NCI-H69 (cell line): Measurements from ENCODE around the gene FAM185A.
"Not testable (repeated sequence)": the region's sequence is repeated elsewhere in the genome, so short reads cannot be mapped to it uniquely, and the experiment has no call there.

Experiments used
- DNase-seq: peaks from one replicate; lab custom pipeline; 2025; lab: John Stamatoyannopoulos, UW

Gene FAM185A

DNA sequence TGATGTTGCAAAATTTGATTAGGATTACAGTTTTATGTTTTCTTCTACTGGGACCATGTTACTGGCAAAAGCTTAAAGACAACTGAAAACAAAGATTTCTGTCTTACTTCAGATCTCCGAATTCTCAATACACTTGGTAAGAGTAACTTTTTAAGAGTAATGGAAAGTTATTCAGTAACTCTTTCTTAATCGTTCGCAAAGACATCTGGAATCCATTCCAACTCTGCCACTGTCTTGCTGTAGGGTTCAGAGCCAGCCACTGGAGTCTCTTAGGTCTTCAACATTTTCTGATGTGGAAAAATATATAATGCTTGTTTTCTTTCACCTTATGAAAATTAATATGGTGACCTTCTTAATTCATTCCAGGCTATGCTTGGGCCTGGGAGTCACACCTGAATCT is 29.9 kb downstream of the FAM185A start:
- DNase-seq = not testable (repeated sequence)

GRCh38 chr7:102780926-102781325 is 32.1 kb downstream of the FAM185A start:
- not testable (repeated sequence) for DNase-seq

DNA sequence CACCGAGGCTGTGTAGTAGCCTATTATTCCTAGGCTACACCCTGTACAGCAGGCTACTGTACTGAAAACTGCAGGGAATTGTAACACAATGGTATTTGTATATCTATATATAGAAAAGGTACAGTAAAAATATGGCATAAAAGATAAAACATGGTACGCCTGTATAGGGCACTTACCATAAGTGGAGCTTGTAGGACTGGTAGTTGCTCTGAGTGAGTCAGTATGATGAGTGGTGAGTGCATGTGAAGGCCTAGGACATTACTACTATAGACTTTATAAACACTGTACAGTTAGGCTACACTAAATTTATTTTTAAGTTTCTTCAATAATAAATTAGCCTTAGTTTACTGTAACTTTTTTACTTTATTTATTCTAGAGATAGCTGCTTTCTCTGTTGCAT is 40.0 kb downstream of the FAM185A start:
- DNase-seq = not testable (repeated sequence)

GRCh38 chr7:102790364-102791100 is 41.7 kb downstream of the FAM185A start:
- DNase-seq = not testable (repeated sequence)

DNA sequence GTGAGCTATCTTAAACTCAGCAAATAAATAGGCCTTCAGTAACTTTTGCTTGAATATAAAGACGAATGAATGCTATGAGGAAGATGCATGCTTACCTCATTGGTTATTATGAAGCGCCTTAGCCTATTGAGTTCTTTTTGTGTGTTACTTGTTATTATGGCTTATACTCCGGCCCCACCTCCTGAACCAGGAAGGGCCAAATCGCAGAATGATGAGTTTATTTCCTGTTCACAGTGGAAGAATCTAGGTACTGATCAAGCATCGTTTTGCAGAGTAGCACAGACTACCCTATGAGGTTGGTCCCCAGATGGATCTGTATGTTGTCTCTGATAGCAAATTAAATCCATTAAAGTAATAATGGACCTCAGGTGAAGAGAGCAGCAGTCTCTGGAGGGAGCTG is 42.6 kb downstream of the FAM185A start:
- DNase-seq = not testable (repeated sequence)

GRCh38 chr7:102791831-102792230 is 43.0 kb downstream of the FAM185A start:
- DNase-seq = not testable (repeated sequence)

- not testable (repeated sequence) for DNase-seq
Observed at GRCh38 chr7:102794567-102794966, 45.8 kb downstream of the FAM185A start.

- DNase-seq = not testable (repeated sequence)
Observed at GRCh38 chr7:102795987-102796595, 47.3 kb downstream of the FAM185A start.

DNA sequence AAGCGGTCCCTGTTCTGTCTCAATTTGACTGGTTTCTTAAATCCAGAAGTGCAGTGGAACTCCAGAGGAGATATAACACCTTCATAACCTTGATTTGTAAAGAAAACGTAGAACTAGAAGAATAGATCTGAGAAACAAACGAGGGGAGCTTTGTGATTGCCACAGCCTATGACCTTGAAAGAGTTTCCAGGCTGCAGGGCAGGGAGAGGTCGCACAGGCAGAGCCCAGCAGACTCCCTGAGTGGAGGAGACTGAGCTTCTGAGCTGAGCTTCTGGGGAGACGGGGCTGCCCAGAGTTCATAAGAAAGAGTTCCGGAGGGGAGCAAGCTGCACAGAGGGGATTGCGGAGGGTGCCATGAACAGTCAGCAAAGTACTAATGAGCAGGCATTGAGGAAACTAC is 57.8 kb downstream of the FAM185A start:
- no peak for DNase-seq

DNA sequence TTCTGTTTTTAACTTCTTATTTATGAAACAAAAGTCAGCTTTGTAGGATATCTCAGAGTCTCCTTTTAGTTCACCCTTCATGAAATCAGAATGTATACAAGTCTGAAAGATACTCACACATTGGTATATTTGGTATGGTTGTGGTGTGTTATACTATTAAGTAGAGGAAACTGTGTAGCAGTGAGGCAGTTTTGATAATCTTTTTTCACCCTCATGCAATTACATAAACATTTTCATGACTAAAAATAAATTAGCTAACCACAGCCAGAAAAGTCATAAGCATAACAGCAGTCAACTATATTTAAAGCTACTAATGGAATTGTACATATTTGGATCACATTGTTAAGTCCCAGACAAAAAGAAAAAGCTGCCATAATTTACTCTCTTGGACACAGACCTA is 62.1 kb downstream of the FAM185A start:
- DNase-seq = no peak

- DNase-seq = no peak
Observed at GRCh38 chr7:102811942-102812678, 63.3 kb downstream of the FAM185A start.

GRCh38 chr7:102813191-102814024 is 64.6 kb downstream of the FAM185A start:
- no peak for DNase-seq

DNA sequence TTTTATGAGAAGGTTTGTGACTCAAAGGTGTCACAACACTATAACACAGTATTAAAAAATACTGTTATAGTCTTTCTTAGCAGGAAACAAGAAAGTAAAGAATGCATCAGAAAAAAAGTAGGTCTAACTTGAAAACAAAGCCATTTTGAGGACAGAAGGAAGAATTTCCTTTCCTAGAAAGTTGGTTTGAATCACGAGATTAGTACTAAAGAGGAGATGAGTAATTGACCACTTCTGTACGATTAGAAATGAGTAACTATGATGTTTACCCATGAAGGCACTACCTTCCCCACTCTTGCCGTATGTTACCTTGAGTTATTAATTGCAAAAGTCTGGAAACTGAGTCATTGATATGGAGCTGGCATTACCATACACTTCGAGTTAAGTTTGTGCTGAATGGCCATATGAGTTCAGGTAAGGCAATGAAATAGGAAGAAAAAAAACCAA is 65.2 kb downstream of the FAM185A start:
- DNase-seq = no peak

DNA sequence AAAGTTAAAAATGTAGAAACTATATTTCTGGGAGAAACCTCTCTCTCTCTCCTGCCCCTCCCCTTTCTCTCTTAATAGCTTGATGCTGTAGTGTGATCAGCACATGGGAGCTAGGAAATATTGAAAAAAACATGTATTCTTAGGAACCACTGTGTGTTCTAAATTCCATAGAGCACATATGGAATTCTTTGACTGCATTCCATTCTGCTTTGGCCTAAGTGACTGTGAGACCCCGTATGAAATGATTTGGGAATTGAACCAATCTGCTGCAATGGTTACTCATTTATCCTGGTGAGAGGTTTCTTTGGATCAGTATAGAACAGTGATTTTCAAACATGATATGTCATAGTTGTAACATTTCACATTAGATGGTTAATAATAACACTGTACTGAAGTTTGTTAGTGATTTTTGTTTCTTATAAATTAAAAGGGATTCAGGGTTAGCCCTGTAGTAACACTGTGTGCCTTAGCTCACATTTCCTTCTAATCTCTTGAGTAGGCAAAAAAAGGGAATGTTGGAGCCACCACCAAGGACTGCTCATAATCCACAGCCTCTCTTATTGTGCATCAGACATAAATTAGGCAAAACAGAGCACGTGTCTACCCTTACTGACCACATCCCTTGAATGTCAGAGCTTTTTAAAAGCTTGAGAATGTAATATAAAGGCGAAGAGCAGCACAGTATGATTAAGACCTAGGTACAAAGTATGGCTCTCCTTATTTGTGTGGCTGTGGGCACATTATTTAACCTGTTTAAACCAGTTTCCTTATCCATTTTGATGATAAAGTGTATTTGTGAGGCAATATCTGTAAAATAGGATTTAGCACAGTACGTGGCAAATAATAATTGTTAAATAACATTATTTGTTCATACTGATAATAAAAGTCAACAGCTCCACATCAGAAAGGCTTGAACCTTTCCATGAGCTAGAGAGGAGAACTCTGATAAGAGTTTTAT is 69.1 kb downstream of the FAM185A start:
- DNase-seq = no peak

- DNase-seq = no peak
Observed at GRCh38 chr7:102819151-102819550, 70.4 kb downstream of the FAM185A start.

DNA sequence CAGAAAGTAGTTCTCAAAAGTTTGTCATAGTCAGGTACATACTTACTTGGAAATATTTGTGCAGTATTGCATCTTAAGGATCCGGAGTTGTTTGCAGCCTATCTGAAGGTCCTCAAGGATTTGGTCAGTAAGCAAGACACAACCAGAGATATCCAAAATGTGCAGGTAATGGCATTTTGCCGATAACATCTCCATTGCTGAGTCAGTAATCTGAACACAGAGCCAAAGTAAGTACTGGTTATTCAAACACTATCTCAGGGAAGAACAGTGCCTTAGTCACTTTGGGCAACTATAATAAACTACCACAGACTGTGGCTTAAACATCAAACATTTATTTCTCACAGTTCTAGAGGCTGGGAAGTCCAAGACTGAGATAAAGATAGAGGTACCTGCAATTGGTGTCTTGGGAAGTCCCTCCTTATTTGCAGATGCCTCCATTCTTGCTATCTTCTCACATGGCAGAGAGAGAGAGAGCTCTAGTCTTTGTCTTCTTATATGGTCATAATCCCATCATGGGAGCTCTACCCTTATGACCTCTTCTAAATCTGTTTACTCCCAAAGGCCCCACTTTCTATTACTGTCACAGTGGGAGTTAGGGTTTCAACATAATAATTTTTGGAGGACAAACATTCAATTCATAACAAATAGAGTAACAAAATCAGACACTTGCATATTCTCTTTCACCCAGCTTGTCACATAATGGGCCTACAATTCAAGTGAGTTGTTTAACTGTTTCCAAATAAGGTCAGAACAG is 73.4 kb downstream of the FAM185A start:
- DNase-seq = no peak

DNA sequence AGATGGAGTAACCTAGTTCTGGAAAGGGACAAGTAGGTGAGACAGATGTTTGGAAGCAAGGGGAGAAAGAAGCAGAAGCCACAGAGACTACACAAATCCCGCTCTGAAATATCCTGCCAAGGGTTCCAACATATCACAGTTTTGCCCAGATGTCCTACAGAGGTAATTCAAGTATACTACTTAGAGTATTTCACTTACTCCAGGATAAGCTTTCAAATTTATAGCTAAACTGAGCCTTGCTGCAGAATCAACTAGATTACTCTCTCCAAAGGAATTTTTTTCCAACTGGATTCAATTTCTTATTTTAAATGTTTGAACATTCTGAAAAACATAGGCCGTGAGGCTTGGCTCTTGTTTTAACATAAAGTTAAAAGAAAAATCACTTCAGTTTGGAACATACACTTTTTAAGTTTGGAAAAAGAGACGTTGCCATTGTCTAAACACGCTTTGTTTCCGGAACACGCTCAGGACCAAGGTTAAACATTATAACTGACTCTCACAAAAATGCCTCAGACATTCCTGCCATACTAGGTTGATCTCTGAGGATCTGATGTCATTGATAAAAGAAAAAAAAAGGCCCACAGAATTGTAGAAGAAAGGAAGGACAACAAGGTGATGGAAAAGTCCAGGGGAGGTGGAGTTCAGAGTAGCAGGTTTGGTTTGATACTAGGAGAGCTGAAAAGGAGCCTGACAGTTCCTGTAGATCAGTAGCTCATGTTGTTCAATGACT is 74.8 kb downstream of the FAM185A start:
- no peak for DNase-seq

DNA sequence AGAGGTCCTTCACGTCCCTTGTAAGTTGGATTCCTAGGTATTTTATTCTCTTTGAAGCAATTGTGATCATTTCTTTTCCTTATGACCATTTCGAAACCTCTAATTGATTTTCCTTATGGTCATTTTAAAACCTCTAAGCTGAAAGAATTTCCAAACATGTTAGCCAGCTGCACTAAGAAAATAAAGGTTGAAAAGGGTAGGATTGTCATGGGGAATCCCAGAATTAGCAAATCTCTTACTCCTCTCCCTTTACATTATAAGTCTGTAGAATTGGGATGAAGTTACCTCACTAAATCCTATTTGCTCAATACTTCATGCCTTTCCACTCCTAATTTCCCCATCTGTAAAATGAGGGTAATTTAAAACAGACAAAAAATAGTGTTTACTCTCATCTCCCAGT is 79.5 kb downstream of the FAM185A start:
- no peak for DNase-seq

DNA sequence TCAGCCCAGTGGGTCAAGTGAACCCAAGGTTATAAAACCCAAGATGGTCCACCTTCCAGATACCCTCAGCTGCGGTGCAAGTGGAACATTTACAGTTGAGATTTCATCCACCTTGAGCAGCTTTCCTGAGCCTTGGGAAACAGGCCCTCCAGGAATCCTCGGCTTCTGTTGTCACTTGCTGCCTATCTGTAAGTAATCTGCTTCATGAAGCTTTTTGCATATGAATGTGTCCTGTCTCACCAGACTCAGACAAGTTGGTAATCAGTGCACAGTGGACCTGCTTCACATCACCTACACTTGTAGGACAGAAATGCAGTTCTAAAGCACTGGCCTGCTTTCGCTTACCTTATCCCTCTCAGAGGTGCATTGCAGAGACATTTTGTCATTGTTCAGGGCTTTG is 80.3 kb downstream of the FAM185A start:
- DNase-seq = no peak
